K562 (cell line): ENCODE data around the gene ZNF737.
"Not testable (repeated sequence)": the region's sequence is repeated elsewhere in the genome, so short reads cannot be mapped to it uniquely, and the experiment has no call there.

Experiments
- CTCF ChIP-seq, 3 experiments: IDR thresholded peaks in 2 of 3; conservative IDR thresholded peaks in 1 of 3; 2 replicates each; pipeline ENCODE4 v1.5.1; 2011 to 2012; ENCODE audit warnings: low read length in 3 of 3, mild to moderate bottlenecking in 3 of 3, control low read depth in 2 of 3, improper control_type of control experiment in 1 of 3, inconsistent platforms in 1 of 3, low read depth in 1 of 3, mixed read lengths in 1 of 3, moderate library complexity in 1 of 3; ENCODE audit not compliant: insufficient read depth in 2 of 3
- FOXP1 ChIP-seq: sonication (generic); formaldehyde crosslinking; IDR thresholded peaks from 2 replicates; pipeline ENCODE4 v1.8.0; 2022; ENCODE audit warnings: mild to moderate bottlenecking, missing genetic modification reagents
- GABPA ChIP-seq: fragments of 200-800 bp; sonication (Bioruptor generic); conservative IDR thresholded peaks from 2 replicates; pipeline ENCODE4 v1.6.1; 2016; ENCODE audit warnings: low read depth, missing genetic modification characterization, missing compliant biosample characterization
- NCOR1 ChIP-seq: fragments of 450-650 bp; IDR thresholded peaks from 2 replicates; pipeline ENCODE4 v1.6.1; 2016; ENCODE audit warnings: mild to moderate bottlenecking, moderate library complexity
- NFYB ChIP-seq: IDR thresholded peaks from 2 replicates; pipeline ENCODE4 v1.6.1; 2011; ENCODE audit warnings: mild to moderate bottlenecking, moderate library complexity; ENCODE audit not compliant: insufficient read length; ENCODE audit errors: extremely low read depth
- RERE ChIP-seq: sonication (generic); formaldehyde crosslinking; IDR thresholded peaks from 2 replicates; pipeline ENCODE4 v1.8.0; 2023; ENCODE audit warnings: missing genetic modification reagents, mild to moderate bottlenecking, borderline replicate concordance
- THRAP3 ChIP-seq: fragments of 450-650 bp; IDR thresholded peaks from 2 replicates; pipeline ENCODE4 v1.6.1; 2016; ENCODE audit warnings: mild to moderate bottlenecking, inconsistent platforms, borderline replicate concordance
- ZFP36 ChIP-seq: fragments of 150-350 bp; IDR thresholded peaks from 2 replicates; pipeline ENCODE4 v1.6.1; 2018; ENCODE audit warnings: low read length, low read depth; ENCODE audit not compliant: partially characterized antibody
- ZNF184 ChIP-seq: sonication (generic); formaldehyde crosslinking; IDR thresholded peaks from 2 replicates; pipeline ENCODE4 v1.5.0; 2020; ENCODE audit warnings: missing genetic modification reagents
- ZNF282 ChIP-seq: sonication (generic); formaldehyde crosslinking; IDR thresholded peaks from 2 replicates; pipeline ENCODE4 v1.8.1; 2023; ENCODE audit warnings: missing genetic modification reagents

- not testable (repeated sequence) for TF ChIP-seq ZNF282; ZFP36; ZNF184 (CRISPR knock-in tag); NFYB; FOXP1 (CRISPR knock-in tag); RERE (CRISPR knock-in tag); GABPA (tag); CTCF (IDR thresholded peaks at IDR 0.05 in 2 of 3, conservative IDR thresholded peaks at IDR 0.05 in 1 of 3; ENCODE audit: insufficient read depth in 2 of 3, low read depth in 1 of 3, low read length in 3 of 3); THRAP3; NCOR1
Observed at GRCh38 chr19:20530303-20530702, 35.3 kb downstream of the ZNF737 start.
